PC-3 (cell line): ENCODE results near the gene RAD9A. TPM values are rescaled to one million over a fixed set of nuclear protein-coding genes. Genes with fewer than 3 reads are reported as not detected.

Source experiments
- ATAC-seq: fragments of 200-7000 bp; cut with Tn5 transposase; 2 replicates; pipeline ENCODE4 v1.9.1; 2020; ENCODE audit warnings: mild to moderate bottlenecking, moderate library complexity
- BruUV-seq: library from RNA; stranded (reverse); fragments of 400-500 nt; replicated peaks from 2 replicates; lab custom pipeline; 2021; lab: Mats Ljungman, UMichigan
- CTCF ChIA-PET: fragments of 300-600 bp; sonication (Branson Sonifier 250); formaldehyde crosslinking; loops from one replicate; lab custom pipeline; 2022; ENCODE audit warnings: antibody characterized with exemption; lab: Charles Lee
- POLR2A ChIA-PET: fragments of 300-600 bp; sonication (Branson Sonifier 250); formaldehyde crosslinking; loops from one replicate; lab custom pipeline; 2022; ENCODE audit warnings: antibody characterized with exemption; ENCODE audit not compliant: unreplicated experiment; lab: Charles Lee
- DNase-seq: peaks from one replicate; pipeline ENCODE4 v3.0.0-alpha.2; 2015
- H2AFZ ChIP-seq: fragments of 300-600 bp; sonication (generic); 2 replicates; pipeline ENCODE4 v1.6.0; 2016; ENCODE audit warnings: antibody characterized with exemption, low read length
- H3F3A ChIP-seq: fragments of 300-600 bp; sonication (generic); one replicate; pipeline ENCODE4 v1.6.0; 2017; ENCODE audit warnings: antibody characterized with exemption, low read length, control low read depth, mild to moderate bottlenecking; ENCODE audit not compliant: unreplicated experiment
- H3K27ac ChIP-seq: fragments of 300-600 bp; sonication (generic); 2 replicates; pipeline ENCODE4 v1.5.1; 2016; ENCODE audit warnings: mild to moderate bottlenecking, low read length
- H3K27me3 ChIP-seq: fragments of 300-600 bp; sonication (generic); 2 replicates; pipeline ENCODE4 v1.6.1; 2016; ENCODE audit warnings: low read length, mixed read lengths
- H3K36me3 ChIP-seq: fragments of 300-600 bp; sonication (generic); 2 replicates; pipeline ENCODE4 v1.6.1; 2016; ENCODE audit warnings: low read depth, mixed run types, low read length, mixed read lengths
- H3K4me1 ChIP-seq: fragments of 300-600 bp; sonication (generic); 2 replicates; pipeline ENCODE4 v1.5.1; 2016; ENCODE audit warnings: low read length; ENCODE audit not compliant: insufficient read depth
- H3K4me2 ChIP-seq: fragments of 300-600 bp; sonication (generic); 2 replicates; pipeline ENCODE4 v1.6.0; 2016; ENCODE audit warnings: low read length
- H3K4me3 ChIP-seq: fragments of 300-600 bp; sonication (generic); 2 replicates; pipeline ENCODE4 v1.5.1; 2016; ENCODE audit warnings: mild to moderate bottlenecking, low read length, mixed read lengths
- H3K79me2 ChIP-seq: fragments of 300-600 bp; sonication (generic); 2 replicates; pipeline ENCODE4 v1.6.1; 2017; ENCODE audit warnings: low read length, mixed read lengths
- H3K9ac ChIP-seq: fragments of 300-600 bp; sonication (generic); 2 replicates; pipeline ENCODE4 v1.6.0; 2016; ENCODE audit warnings: mild to moderate bottlenecking, low read length
- H3K9me2 ChIP-seq: fragments of 300-600 bp; sonication (generic); replicated peaks from 2 replicates; pipeline ENCODE4 v1.6.1; 2016; ENCODE audit warnings: mixed run types, low read length, mixed read lengths
- H3K9me3 ChIP-seq: fragments of 300-600 bp; sonication (generic); 2 replicates; pipeline ENCODE4 v1.6.1; 2016; ENCODE audit warnings: low read length, mixed read lengths
- H4K20me1 ChIP-seq: fragments of 300-600 bp; sonication (generic); 2 replicates; pipeline ENCODE4 v1.6.1; 2016; ENCODE audit warnings: low read length, mixed read lengths
- EZH2 ChIP-seq: fragments of 300-600 bp; sonication (generic); IDR thresholded peaks from one replicate; pipeline ENCODE4 v1.6.1; 2017; ENCODE audit warnings: antibody characterized with exemption, mild to moderate bottlenecking, low read length; ENCODE audit not compliant: unreplicated experiment
- EZH2phosphoT487 ChIP-seq: fragments of 300-600 bp; sonication (generic); IDR thresholded peaks from 2 replicates; pipeline ENCODE4 v1.6.1; 2018; ENCODE audit warnings: mild to moderate bottlenecking, antibody characterized with exemption, low read length, borderline replicate concordance
- intact Hi-C: fragments of 100-400 bp; cut with micrococcal nuclease; formaldehyde crosslinking; loops from 2 replicates; pipeline ENCODE4 v1.9.0; 2023
- total RNA-seq: library from RNA; depleted of rRNA; stranded (reverse); fragments of >200 nt; gene quantifications from 2 replicates; pipeline ENCODE4 v1.2.3, GENCODE V29; 2014
- TF ChIP-seq, protein P1 (sequence below): fragments of 300-600 bp; sonication (generic); conservative IDR thresholded peaks from 2 replicates; pipeline ENCODE4 v1.5.1; 2017; ENCODE audit warnings: antibody characterized with exemption, low read depth, mild to moderate bottlenecking, low read length

The RAD9A gene
- total RNA-seq, 1 experiment from 2014 or later = 45.5 TPM

DNA sequence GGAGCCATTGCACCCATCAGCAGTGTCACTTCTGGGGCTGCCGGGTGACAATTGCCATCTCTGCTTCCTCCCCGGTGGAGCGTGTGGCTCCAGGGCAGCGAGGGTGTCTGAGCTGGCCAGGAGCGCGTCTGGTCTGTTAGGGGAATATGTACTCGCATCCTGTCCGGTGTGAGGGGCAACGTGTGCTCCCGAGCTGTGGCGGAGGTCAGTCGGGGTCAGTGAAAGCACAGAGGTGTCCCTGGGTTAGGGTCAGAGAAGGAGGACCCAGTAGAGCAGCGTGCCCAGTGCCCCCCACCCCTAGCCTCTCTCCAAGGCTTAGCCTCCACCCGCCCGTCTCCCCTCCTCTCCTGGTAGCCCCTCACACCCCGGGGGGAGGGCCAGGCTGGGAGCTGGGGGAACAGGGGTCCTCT is 19.9 kb upstream of the RAD9A start:
- BruUV-seq = no TSS peak
- Histone ChIP-seq H4K20me1 (peaks cover 50% of the 10 kb centered on the region), H3K27ac (peak overlapping the region; percentile 51), H3K79me2 (peaks cover 66% of the 10 kb centered on the region), H3K4me2 (peak overlapping the region; percentile 94), H3K9me3 (no peaks in the 10 kb centered on the region), H3K9ac (peak overlapping the region; percentile 100), H2AFZ (no peak overlapping the region), H3F3A (peaks cover 13% of the 10 kb centered on the region), H3K27me3 (no peaks in the 10 kb centered on the region), H3K4me1 (peaks cover 46% of the 10 kb centered on the region), H3K36me3 (peaks cover 22% of the 10 kb centered on the region; the same call in 1 of the 2 replicates), H3K9me2 (no peaks in the 10 kb centered on the region), H3K4me3 (peak overlapping the region; percentile 90)
- TF ChIP-seq EZH2 = no peak
- POLR2A ChIA-PET = no interaction called here
- CTCF ChIA-PET = interaction anchor here (0.5 to 2.8 kb wide), 4 partner anchors 14 to 20 kb away, joined by 5 to 11 read pairs (median 10); partner anchors contain the start of gene POLD4
- no peak for ATAC-seq
- no peak for DNase-seq
- intact Hi-C loops = loop anchor here (5.0 kb wide), 1 partner anchor 110 kb away; no protein-coding TSS in a partner anchor

DNA sequence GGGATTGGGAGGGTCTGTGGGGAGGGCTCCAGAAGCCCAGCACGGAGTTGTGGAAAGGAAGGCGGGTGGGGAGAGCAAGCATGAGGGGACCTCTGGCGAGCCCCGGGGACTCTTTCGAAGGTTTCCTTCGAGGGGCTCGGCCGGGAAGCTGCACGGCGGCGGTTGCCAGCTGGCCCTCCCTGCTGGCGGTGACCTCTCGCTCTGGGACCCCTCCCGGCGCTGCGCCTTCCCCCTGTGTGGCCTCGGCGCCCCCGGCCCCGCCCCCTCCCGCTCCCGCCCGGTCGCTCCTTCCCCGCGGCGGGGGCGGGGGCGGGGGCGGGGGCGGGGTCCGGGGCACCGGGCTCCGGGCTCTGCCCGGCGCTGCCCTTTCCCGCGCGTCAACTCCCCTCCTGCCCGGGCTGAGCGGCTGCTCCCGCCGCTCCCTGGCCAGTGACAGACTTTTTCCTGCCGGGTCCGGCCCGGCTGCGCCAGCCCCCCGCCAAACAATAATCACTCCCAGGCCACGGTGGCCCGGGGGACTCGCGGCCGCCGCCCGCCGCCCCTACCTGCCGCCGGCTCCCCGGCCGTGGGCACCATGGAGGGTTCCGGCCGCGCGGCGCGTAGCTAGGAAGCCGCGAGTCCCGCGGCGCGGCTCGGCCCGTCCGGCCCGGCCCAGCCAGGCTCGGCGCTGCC is 19.3 kb upstream of the RAD9A start:
- DNase-seq (no peak), ATAC-seq (peak; percentile 1; the same call in 1 of the 2 replicates)
- peaks cover 51% of the 10 kb centered on the region for H3K4me1 ChIP-seq
- peaks cover 46% of the 10 kb centered on the region for H4K20me1 ChIP-seq
- no TSS peak for BruUV-seq
- no peaks in the 10 kb centered on the region for H3K9me3 ChIP-seq
- H3K27me3 ChIP-seq = no peaks in the 10 kb centered on the region
- ChIA-PET CTCF (interaction anchor here (0.5 to 2.8 kb wide), 4 partner anchors 15 to 21 kb away, joined by 5 to 11 read pairs (median 10); partner anchors contain the start of gene POLD4), POLR2A (no interaction called here)
- no peaks in the 10 kb centered on the region for H3K9me2 ChIP-seq
- peaks cover 60% of the 10 kb centered on the region for H3K79me2 ChIP-seq
- peak overlapping the region; percentile 96 for H3K4me2 ChIP-seq
- intact Hi-C loops = loop anchor here (5.0 kb wide), 1 partner anchor 110 kb away; no protein-coding TSS in a partner anchor
- peak overlapping the region; percentile 90 for H3K4me3 ChIP-seq
- peaks cover 22% of the 10 kb centered on the region; the same call in 1 of the 2 replicates for H3K36me3 ChIP-seq
- TF ChIP-seq, protein P1, sequence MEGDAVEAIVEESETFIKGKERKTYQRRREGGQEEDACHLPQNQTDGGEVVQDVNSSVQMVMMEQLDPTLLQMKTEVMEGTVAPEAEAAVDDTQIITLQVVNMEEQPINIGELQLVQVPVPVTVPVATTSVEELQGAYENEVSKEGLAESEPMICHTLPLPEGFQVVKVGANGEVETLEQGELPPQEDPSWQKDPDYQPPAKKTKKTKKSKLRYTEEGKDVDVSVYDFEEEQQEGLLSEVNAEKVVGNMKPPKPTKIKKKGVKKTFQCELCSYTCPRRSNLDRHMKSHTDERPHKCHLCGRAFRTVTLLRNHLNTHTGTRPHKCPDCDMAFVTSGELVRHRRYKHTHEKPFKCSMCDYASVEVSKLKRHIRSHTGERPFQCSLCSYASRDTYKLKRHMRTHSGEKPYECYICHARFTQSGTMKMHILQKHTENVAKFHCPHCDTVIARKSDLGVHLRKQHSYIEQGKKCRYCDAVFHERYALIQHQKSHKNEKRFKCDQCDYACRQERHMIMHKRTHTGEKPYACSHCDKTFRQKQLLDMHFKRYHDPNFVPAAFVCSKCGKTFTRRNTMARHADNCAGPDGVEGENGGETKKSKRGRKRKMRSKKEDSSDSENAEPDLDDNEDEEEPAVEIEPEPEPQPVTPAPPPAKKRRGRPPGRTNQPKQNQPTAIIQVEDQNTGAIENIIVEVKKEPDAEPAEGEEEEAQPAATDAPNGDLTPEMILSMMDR = no peak
- TF ChIP-seq EZH2phosphoT487 (no peak), EZH2 (no peak)
- H3K9ac ChIP-seq = peak overlapping the region; percentile 100
- H2AFZ ChIP-seq = no peak overlapping the region
- peak overlapping the region; percentile 100 for H3K27ac ChIP-seq
- peaks cover 13% of the 10 kb centered on the region for H3F3A ChIP-seq

DNA sequence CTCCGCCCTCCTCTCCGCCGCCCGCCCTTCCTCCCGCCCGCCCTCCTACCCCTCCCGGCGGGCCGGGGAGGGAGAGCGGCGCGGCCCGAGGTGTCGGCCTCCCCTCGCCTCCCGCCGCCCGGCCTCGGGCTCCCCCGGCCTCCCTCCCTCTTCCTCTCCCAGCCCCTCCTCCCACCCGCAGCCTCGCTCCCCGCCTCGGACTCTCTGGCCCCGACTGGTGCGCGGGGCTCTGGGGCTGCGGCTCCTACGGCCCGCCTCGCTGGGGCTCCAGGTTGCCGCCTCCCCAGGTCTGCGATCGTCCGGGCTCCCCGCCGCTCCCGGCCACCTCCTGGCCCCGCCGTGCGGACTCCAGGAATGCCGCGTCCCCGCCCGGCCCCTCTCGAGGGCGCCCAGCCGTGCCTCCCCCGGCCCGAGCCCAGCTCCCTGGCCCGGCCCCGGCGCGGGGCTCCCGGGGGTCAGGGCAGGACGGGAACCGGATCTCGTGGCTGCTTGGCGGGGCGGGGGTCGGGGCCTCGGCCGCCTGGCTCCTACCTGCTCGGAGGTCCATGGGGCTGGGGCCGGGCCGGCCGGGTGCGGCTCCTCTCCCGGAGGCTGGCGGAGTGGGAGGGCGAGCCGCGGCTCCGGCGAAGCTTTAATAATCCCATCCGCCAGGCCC is 18.7 kb upstream of the RAD9A start, which contains the start of gene CLCF1:
Gene CLCF1 (minus strand): TSS at position 606 of the 655 bp plus-strand sequence. CDS start 59 bp downstream, at position 547.
- no peak for TF ChIP-seq EZH2phosphoT487
- TF ChIP-seq, protein P1 = no peak
- no peak for TF ChIP-seq EZH2
- peak within 1 kb of the TSS; percentile 42 for H2AFZ ChIP-seq

More for the DNA sequence above, 18.7 kb upstream of the RAD9A start, which contains the start of gene CLCF1:
- Histone ChIP-seq H3K4me2 (peak within 1 kb of the TSS; percentile 96), H3K36me3 (peaks cover 21% of the 10 kb centered on the region; the same call in 1 of the 2 replicates), H3F3A (peaks cover 13% of the 10 kb centered on the region), H3K4me1 (peaks cover 58% of the 10 kb centered on the region), H3K27ac (peak within 1 kb of the TSS; percentile 100), H3K9ac (peak within 1 kb of the TSS; percentile 100), H3K9me3 (no peaks in the 10 kb centered on the region), H3K4me3 (peak within 1 kb of the TSS; percentile 90), H3K27me3 (no peaks in the 10 kb centered on the region), H4K20me1 (peaks cover 40% of the 10 kb centered on the region), H3K9me2 (no peaks in the 10 kb centered on the region), H3K79me2 (peaks cover 54% of the 10 kb centered on the region)
- ChIA-PET POLR2A (interaction anchor here (0.7 to 1.6 kb wide), 4 partner anchors 10 to 1268 kb away, joined by 3 to 32 read pairs (median 12); partner anchors contain the start of gene POLD4), CTCF (interaction anchor here (0.6 to 2.8 kb wide), 5 partner anchors 16 to 203 kb away, joined by 4 to 16 read pairs (median 7); no protein-coding TSS in a partner anchor)
- intact Hi-C loops = loop anchor here (5.0 kb wide), 1 partner anchor 111 kb away; no protein-coding TSS in a partner anchor
- DNase-seq (peak; percentile 56), ATAC-seq (peak; percentile 0; the same call in 1 of the 2 replicates)
- no TSS peak for BruUV-seq
